Fibroblast of lung (primary cell): Measurements from ENCODE around the gene TMEM214. TPM values are rescaled to one million over a fixed set of nuclear protein-coding genes. Genes with fewer than 3 reads are reported as not detected.
A peak's percentile ranks its signal among the peaks of the same experiment; 100 is the strongest.

Experiments
- DNase-seq, 2 donors: peaks; one replicate each; pipeline versions ENCODE4 v3.0.0 to v3.0.0-alpha.2; 2010; ENCODE audit warnings: low read depth in 2 of 2
- H2AFZ ChIP-seq: 2 replicates; pipeline ENCODE4 v1.5.1; 2012; ENCODE audit warnings: low read length, control low read depth, inconsistent platforms
- H3K27ac ChIP-seq: 2 replicates; pipeline ENCODE4 v1.5.1; 2011; ENCODE audit warnings: low read length, control low read depth; ENCODE audit not compliant: insufficient read depth
- H3K27me3 ChIP-seq: 2 replicates; pipeline ENCODE4 v1.5.1; 2011; ENCODE audit warnings: mild to moderate bottlenecking, low read length; ENCODE audit not compliant: control insufficient read depth, insufficient read depth
- H3K36me3 ChIP-seq: 2 replicates; pipeline ENCODE4 v1.5.1; 2011; ENCODE audit warnings: low read length; ENCODE audit not compliant: control insufficient read depth, insufficient read depth
- H3K4me1 ChIP-seq: 2 replicates; pipeline ENCODE4 v1.5.1; 2011; ENCODE audit warnings: low read length; ENCODE audit not compliant: control insufficient read depth, insufficient read depth; ENCODE audit errors: extremely low read depth
- H3K4me2 ChIP-seq: 2 replicates; pipeline ENCODE4 v1.5.1; 2011; ENCODE audit warnings: low read length, control low read depth; ENCODE audit not compliant: insufficient read depth; ENCODE audit errors: extremely low read depth
- H3K4me3 ChIP-seq, 4 experiments: fragments of 200-600 bp in 1 of 4; sonication (generic) in 1 of 4; replicated peaks in 1 of 4; 2 replicates each; pipeline ENCODE4 v1.5.1; 2011 to 2016; ENCODE audit warnings: low read length in 4 of 4, low read depth in 3 of 4, mild to moderate bottlenecking in 3 of 4, control low read depth in 2 of 4, inconsistent platforms in 1 of 4, mixed read lengths in 1 of 4; ENCODE audit not compliant: insufficient read depth in 1 of 4; ENCODE audit errors: control extremely low read depth in 1 of 4
- H3K79me2 ChIP-seq: 2 replicates; pipeline ENCODE4 v1.5.1; 2012; ENCODE audit warnings: mild to moderate bottlenecking, low read length, inconsistent platforms; ENCODE audit not compliant: control insufficient read depth, insufficient read depth
- H3K9ac ChIP-seq: 2 replicates; pipeline ENCODE4 v1.5.1; 2011; ENCODE audit warnings: mild to moderate bottlenecking, low read length, control low read depth; ENCODE audit not compliant: insufficient read depth
- H3K9me3 ChIP-seq: 2 replicates; pipeline ENCODE4 v1.5.1; 2012; ENCODE audit warnings: low read depth, low read length; ENCODE audit not compliant: control insufficient read depth, insufficient read depth
- H4K20me1 ChIP-seq: 2 replicates; pipeline ENCODE4 v1.5.1; 2011; ENCODE audit warnings: low read length; ENCODE audit not compliant: control insufficient read depth, insufficient read depth; ENCODE audit errors: extremely low read depth
- EZH2 ChIP-seq: IDR thresholded peaks from 2 replicates; pipeline ENCODE4 v1.5.1; 2012; ENCODE audit warnings: low read length, control low read depth, mild to moderate bottlenecking; ENCODE audit errors: missing control alignments
- polyA plus RNA-seq, 2 donors: library from polyadenylated mRNA; depleted of rRNA in 1 of 2; stranded (reverse) in 1 of 2; unstranded in 1 of 2; fragments of >200 nt; gene quantifications; 2 replicates each; pipeline ENCODE4 v1.2.1, GENCODE V29; 2011 to 2012; ENCODE audit warnings: missing spikeins in 1 of 2
- total RNA-seq: library from RNA; depleted of rRNA; stranded (reverse); fragments of >200 nt; gene quantifications from 2 replicates; pipeline ENCODE4 v1.2.1, GENCODE V29; 2014
- TF ChIP-seq, protein P1 (sequence below), 2 donors: IDR thresholded peaks in 1 of 2; conservative IDR thresholded peaks in 1 of 2; 1 replicate in 1 of 2; 2 replicates in 1 of 2; pipeline ENCODE4 v1.5.1; 2011 to 2012; ENCODE audit warnings: low read length in 2 of 2, control low read depth in 1 of 2, inconsistent platforms in 1 of 2, low read depth in 1 of 2, mild to moderate bottlenecking in 1 of 2

Gene TMEM214
- total and polyA plus RNA-seq, 2 donors (not counting 1 experiment from before 2014, with no cell fraction given) = 22.6 to 127 TPM

DNA sequence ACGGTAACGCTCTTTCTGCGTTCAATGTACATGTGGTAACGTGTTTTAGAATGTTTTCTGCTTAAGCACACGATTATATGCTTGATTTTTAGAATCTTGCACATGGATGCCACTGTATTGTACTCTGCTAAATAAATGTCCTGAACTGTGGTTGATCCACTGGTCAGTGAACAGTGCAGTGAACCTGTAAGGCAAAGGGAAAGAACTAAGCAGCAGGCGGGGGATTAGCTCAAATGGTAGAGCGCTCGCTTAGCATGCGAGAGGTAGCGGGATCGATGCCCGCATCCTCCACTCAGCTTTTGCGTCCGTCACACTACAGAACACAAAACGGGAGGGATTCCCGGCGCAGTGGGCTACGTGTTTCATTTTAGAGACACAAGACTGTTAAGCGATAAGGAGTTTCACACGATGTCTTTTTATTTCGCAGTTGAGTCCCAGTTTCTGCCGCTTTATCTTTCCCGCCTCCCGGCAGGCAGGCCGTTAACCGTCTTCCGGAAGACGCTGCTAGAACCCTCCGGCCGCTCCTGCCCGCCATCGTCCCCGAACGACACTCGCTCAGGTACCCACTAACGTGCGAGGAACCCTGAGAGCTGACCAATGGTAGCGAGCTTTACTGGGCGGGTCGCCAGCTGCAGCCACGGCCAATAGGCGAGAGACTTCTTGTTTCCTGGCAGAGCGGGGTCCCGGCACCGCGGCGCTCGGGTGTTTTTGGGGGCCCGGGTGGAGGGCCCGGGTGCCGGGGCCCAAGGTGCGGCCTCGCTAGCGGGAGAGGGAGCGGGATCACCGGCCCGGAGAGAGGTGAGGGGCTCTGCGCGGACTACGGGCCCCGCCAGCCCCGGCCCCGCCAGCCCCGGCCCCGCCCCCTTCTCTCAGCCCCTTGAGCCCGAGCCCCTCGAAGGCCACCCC, 18.5 kb downstream of the TMEM214 start, which contains the start of gene AGBL5:
Gene AGBL5 (plus strand): TSS at position 673 of the 906 bp plus-strand sequence. CDS start 1,291 bp downstream, outside the sequence.
- Histone ChIP-seq H3K27ac (peak within 1 kb of the TSS; percentile 83), H4K20me1 (no peaks in the 10 kb centered on the region), H3K79me2 (no peaks in the 10 kb centered on the region), H3K9ac (peak within 1 kb of the TSS; percentile 71), H3K4me1 (peaks cover 4% of the 10 kb centered on the region), H3K4me3 (peak within 1 kb of the TSS; percentile 66 to 84 (median 76)), H3K4me2 (peak within 1 kb of the TSS; percentile 90), H3K36me3 (peaks cover 5% of the 10 kb centered on the region), H3K27me3 (no peaks in the 10 kb centered on the region), H2AFZ (peak within 1 kb of the TSS; percentile 70), H3K9me3 (no peaks in the 10 kb centered on the region)
- no peak for TF ChIP-seq EZH2
- TF ChIP-seq, protein P1, sequence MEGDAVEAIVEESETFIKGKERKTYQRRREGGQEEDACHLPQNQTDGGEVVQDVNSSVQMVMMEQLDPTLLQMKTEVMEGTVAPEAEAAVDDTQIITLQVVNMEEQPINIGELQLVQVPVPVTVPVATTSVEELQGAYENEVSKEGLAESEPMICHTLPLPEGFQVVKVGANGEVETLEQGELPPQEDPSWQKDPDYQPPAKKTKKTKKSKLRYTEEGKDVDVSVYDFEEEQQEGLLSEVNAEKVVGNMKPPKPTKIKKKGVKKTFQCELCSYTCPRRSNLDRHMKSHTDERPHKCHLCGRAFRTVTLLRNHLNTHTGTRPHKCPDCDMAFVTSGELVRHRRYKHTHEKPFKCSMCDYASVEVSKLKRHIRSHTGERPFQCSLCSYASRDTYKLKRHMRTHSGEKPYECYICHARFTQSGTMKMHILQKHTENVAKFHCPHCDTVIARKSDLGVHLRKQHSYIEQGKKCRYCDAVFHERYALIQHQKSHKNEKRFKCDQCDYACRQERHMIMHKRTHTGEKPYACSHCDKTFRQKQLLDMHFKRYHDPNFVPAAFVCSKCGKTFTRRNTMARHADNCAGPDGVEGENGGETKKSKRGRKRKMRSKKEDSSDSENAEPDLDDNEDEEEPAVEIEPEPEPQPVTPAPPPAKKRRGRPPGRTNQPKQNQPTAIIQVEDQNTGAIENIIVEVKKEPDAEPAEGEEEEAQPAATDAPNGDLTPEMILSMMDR (conservative IDR thresholded peaks at IDR 0.05 in 1 of 2, IDR thresholded peaks at IDR 0.05 in 1 of 2; ENCODE audit: low read depth in 1 of 2, low read length in 2 of 2) = no peak
- DNase-seq = peak; percentile 85 to 94

- H3K27me3 ChIP-seq = no peaks in the 10 kb centered on the region
- H3K4me1 ChIP-seq = peaks cover 4% of the 10 kb centered on the region
- peak overlapping the region; percentile 71 for H3K9ac ChIP-seq
- TF ChIP-seq EZH2 = no peak
- TF ChIP-seq, protein P1 (conservative IDR thresholded peaks at IDR 0.05 in 1 of 2, IDR thresholded peaks at IDR 0.05 in 1 of 2; ENCODE audit: low read depth in 1 of 2, low read length in 2 of 2) = no peak
- H3K9me3 ChIP-seq = no peaks in the 10 kb centered on the region
- peak overlapping the region; percentile 90 for H3K4me2 ChIP-seq
- H3K4me3 ChIP-seq = peak overlapping the region; percentile 66 to 84 (median 76)
- peaks cover 5% of the 10 kb centered on the region for H3K36me3 ChIP-seq
- peak overlapping the region; percentile 70 for H2AFZ ChIP-seq
- H4K20me1 ChIP-seq = no peaks in the 10 kb centered on the region
- DNase-seq = no peak
- H3K79me2 ChIP-seq = no peaks in the 10 kb centered on the region
- peak overlapping the region; percentile 29 for H3K27ac ChIP-seq
Observed at GRCh38 chr2:27051902-27052645, 19.3 kb downstream of the TMEM214 start.

- H3K9ac ChIP-seq = no peak overlapping the region
- no peaks in the 10 kb centered on the region for H3K79me2 ChIP-seq
- H2AFZ ChIP-seq = no peak overlapping the region
- no peaks in the 10 kb centered on the region for H3K27me3 ChIP-seq
- H3K4me2 ChIP-seq = no peak overlapping the region
- no peak for DNase-seq
- no peaks in the 10 kb centered on the region for H4K20me1 ChIP-seq
- TF ChIP-seq, protein P1 (conservative IDR thresholded peaks at IDR 0.05 in 1 of 2, IDR thresholded peaks at IDR 0.05 in 1 of 2; ENCODE audit: low read depth in 1 of 2, low read length in 2 of 2) = no peak
- no peak for TF ChIP-seq EZH2
- H3K27ac ChIP-seq = no peak overlapping the region
- peaks cover 4% of the 10 kb centered on the region for H3K4me1 ChIP-seq
- H3K9me3 ChIP-seq = no peaks in the 10 kb centered on the region
- H3K36me3 ChIP-seq = peaks cover 9% of the 10 kb centered on the region
- H3K4me3 ChIP-seq = no peak overlapping the region
Observed at GRCh38 chr2:27053321-27053720, 20.6 kb downstream of the TMEM214 start.
